ENCODE results near the gene SWAP70.

The SWAP70 gene

DNA sequence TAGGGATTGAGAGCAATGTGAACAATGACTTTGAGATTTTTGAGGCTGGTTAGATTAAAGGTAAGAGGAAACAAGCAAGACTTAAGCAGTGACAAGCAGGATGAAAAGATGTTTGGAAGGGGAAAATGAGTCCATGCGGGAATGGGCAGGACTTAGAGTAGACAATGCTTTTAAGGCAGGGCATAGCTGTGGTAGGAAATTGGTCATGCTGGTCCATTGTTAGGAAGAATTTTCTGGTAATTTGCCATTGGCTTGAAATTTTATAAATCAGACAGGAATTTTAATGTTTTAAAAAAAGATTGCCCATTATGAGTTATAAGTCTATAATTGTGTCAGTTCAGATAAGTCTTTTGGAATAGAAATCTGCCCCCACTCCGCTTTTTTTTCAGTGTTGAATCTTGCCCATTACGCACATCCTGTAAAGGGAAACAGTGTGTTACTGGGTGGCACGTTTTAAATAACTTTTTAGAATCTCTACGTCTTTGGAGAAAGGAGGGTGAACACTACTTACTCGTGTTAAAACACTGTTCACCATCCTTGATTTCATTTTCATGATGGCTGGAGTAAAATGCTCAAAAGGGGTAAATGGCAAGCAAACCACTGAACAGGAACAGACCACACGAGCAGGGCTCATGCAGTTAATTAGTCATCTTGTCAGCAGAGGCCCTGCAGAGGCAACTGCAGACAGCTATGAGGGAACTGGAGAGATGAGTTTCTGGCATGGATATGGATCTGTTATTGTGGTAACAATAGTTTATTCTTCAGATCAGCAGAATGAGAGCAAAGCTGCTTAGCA, 25.0 kb downstream of the SWAP70 start:
- Histone ChIP-seq H2BK5ac (ENCODE audit: low read depth, low read length, poor library complexity) (no peak overlapping the region), H3K4me3 (ENCODE audit: low read depth, low read length) (no peak overlapping the region), H3K18ac (ENCODE audit: low read length) (no peak overlapping the region), H3K36me3 (ENCODE audit: control insufficient read depth in 1 of 2, insufficient read depth in 2 of 2, low read length in 2 of 2) (peaks cover under 1 to 4% of the 10 kb centered on the region in 2 experiments), H3K9ac (ENCODE audit: low read length) (no peak overlapping the region), H2BK120ac (ENCODE audit: insufficient read depth, low read length, poor library complexity) (no peak overlapping the region), H3K4ac (ENCODE audit: low read depth, low read length) (no peak overlapping the region), H2AK5ac (ENCODE audit: low read length) (no peak overlapping the region), H3K9me3 (ENCODE audit: insufficient read depth, low read depth, low read length) (no peaks in the 10 kb centered on the region), H2AFZ (ENCODE audit: insufficient read depth, low read length, poor library complexity) (no peak overlapping the region), H3K4me1 (ENCODE audit: control insufficient read depth in 1 of 2, insufficient read depth in 2 of 2, low read length in 2 of 2) (peaks cover 4 to 6% of the 10 kb centered on the region in 2 experiments), H3K4me2 (ENCODE audit: low read length) (peak overlapping the region; percentile 22), H3K23ac (ENCODE audit: low read length) (no peak overlapping the region), H3K14ac (ENCODE audit: low read length) (no peak overlapping the region), H4K91ac (ENCODE audit: low read depth, low read length) (no peak overlapping the region), H2BK12ac (ENCODE audit: low read length) (no peak overlapping the region), H3K79me1 (ENCODE audit: low read length) (no peaks in the 10 kb centered on the region), H4K12ac (ENCODE audit: low read depth, low read length) (no peak overlapping the region), H3K27me3 (ENCODE audit: insufficient read depth, low read length) (no peaks in the 10 kb centered on the region), H4K8ac (ENCODE audit: low read depth, low read length) (no peak overlapping the region), H3K27ac (ENCODE audit: low read depth, low read length) (peak overlapping the region; percentile 9), H3K79me2 (ENCODE audit: control insufficient read depth, insufficient read depth, low read length, poor library complexity) (peaks cover 3% of the 10 kb centered on the region)
- peak in 1 of 2 donors; percentile 28 for DNase-seq
- WGBS (ENCODE audit: extremely low coverage, insufficient coverage, insufficient read length): no CpG with 5 or more reads among the region's 7 CpGs

DNA sequence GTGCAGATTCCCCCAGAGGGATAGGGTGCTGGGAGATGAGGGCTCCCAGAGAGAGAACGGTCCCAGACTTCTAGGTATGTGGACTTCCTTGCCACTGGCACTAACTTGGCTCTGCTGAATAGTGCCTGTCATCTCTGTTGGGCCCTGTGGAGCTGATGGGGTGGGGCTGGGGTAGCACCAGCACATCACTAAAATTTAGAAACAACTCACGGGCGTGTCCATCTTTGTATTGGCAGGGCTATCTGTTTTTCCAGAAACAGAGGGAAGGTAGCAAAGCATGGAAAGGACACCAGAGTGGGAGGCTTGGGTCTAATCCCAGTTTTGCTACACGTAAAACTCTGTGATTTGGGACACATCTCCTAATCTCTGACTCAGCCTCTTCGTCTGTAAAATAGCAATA, 25.8 kb downstream of the SWAP70 start:
- Histone ChIP-seq H3K27me3 (ENCODE audit: insufficient read depth, low read length) (no peaks in the 10 kb centered on the region), H2BK120ac (ENCODE audit: insufficient read depth, low read length, poor library complexity) (no peak overlapping the region), H4K91ac (ENCODE audit: low read depth, low read length) (no peak overlapping the region), H3K79me2 (ENCODE audit: control insufficient read depth, insufficient read depth, low read length, poor library complexity) (peaks cover 3% of the 10 kb centered on the region), H3K14ac (ENCODE audit: low read length) (no peak overlapping the region), H2BK5ac (ENCODE audit: low read depth, low read length, poor library complexity) (no peak overlapping the region), H2AK5ac (ENCODE audit: low read length) (no peak overlapping the region), H3K4me3 (ENCODE audit: low read depth, low read length) (no peak overlapping the region), H3K9me3 (ENCODE audit: insufficient read depth, low read depth, low read length) (no peaks in the 10 kb centered on the region), H3K9ac (ENCODE audit: low read length) (no peak overlapping the region), H3K79me1 (ENCODE audit: low read length) (no peaks in the 10 kb centered on the region), H3K23ac (ENCODE audit: low read length) (no peak overlapping the region), H3K27ac (ENCODE audit: low read depth, low read length) (peak overlapping the region; percentile 9), H3K4me1 (ENCODE audit: control insufficient read depth in 1 of 2, insufficient read depth in 2 of 2, low read length in 2 of 2) (peaks cover 6% of the 10 kb centered on the region in 2 experiments), H3K36me3 (ENCODE audit: control insufficient read depth in 1 of 2, insufficient read depth in 2 of 2, low read length in 2 of 2) (peaks cover 2 to 7% of the 10 kb centered on the region in 2 experiments), H4K12ac (ENCODE audit: low read depth, low read length) (no peak overlapping the region), H4K8ac (ENCODE audit: low read depth, low read length) (no peak overlapping the region), H2BK12ac (ENCODE audit: low read length) (peak overlapping the region; percentile 6), H3K4me2 (ENCODE audit: low read length) (peak overlapping the region; percentile 22), H3K4ac (ENCODE audit: low read depth, low read length) (peak overlapping the region; percentile 87), H3K18ac (ENCODE audit: low read length) (peak overlapping the region; percentile 14), H2AFZ (ENCODE audit: insufficient read depth, low read length, poor library complexity) (no peak overlapping the region)
- WGBS (ENCODE audit: extremely low coverage, insufficient coverage, insufficient read length): no CpG with 5 or more reads among the region's 5 CpGs
- DNase-seq: no peak

DNA sequence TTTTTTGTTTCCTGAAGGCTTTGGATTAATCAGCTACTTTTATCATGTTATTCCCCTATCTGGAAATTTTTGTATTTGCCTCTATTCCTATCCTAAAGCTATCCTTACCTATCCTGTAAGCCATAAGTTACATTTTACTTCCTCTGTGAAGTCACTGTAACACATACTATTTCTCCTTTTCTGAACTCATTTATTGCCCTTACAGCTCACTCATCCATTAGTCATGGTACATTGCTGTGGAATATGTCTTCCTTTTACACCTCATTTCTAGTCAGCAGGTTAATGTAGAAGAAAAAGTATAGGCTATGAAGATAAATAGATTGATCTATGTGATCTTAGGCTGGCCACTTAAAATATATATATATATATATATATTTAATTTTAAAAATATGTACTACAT, 28.0 kb downstream of the SWAP70 start:
- Histone ChIP-seq H3K27me3 (ENCODE audit: insufficient read depth, low read length) (no peaks in the 10 kb centered on the region), H3K4me3 (ENCODE audit: low read depth, low read length) (no peak overlapping the region)
- no peak for DNase-seq

DNA sequence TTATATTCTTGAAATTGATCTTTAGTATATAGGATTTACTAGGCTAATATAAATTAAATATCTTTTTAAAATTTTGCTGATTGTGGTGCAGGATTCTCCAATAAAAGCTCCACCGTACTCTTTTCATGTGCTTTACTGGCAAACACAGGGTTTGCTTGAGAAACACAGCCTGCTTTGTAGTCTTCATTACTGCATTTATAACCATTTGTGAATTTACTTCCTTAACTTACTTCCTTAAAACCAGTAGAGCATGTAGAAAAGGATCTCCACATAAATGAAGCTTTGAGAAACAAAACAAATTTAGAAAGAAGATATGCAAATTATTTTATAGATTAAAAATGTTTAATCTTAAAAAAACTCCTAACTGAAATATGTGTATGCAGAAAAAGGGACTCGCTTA, 28.8 kb downstream of the SWAP70 start:
- WGBS (ENCODE audit: extremely low coverage, insufficient coverage, insufficient read length): no CpG with 5 or more reads among the region's 2 CpGs

More for the DNA sequence above, 28.0 kb downstream of the SWAP70 start:
- Histone ChIP-seq H3K23ac (ENCODE audit: low read length) (no peak overlapping the region), H2AFZ (ENCODE audit: insufficient read depth, low read length, poor library complexity) (no peak overlapping the region), H3K9ac (ENCODE audit: low read length) (no peak overlapping the region), H3K14ac (ENCODE audit: low read length) (no peak overlapping the region), H2AK5ac (ENCODE audit: low read length) (no peak overlapping the region), H3K4ac (ENCODE audit: low read depth, low read length) (no peak overlapping the region), H3K79me2 (ENCODE audit: control insufficient read depth, insufficient read depth, low read length, poor library complexity) (peaks cover 3% of the 10 kb centered on the region), H2BK12ac (ENCODE audit: low read length) (no peak overlapping the region), H4K12ac (ENCODE audit: low read depth, low read length) (no peak overlapping the region), H3K36me3 (ENCODE audit: control insufficient read depth in 1 of 2, insufficient read depth in 2 of 2, low read length in 2 of 2) (peaks cover 7 to 13% of the 10 kb centered on the region in 2 experiments), H3K27ac (ENCODE audit: low read depth, low read length) (no peak overlapping the region), H3K9me3 (ENCODE audit: insufficient read depth, low read depth, low read length) (no peaks in the 10 kb centered on the region), H3K4me1 (ENCODE audit: control insufficient read depth in 1 of 2, insufficient read depth in 2 of 2, low read length in 2 of 2) (peaks cover 6% of the 10 kb centered on the region in 2 experiments), H2BK5ac (ENCODE audit: low read depth, low read length, poor library complexity) (no peak overlapping the region), H4K8ac (ENCODE audit: low read depth, low read length) (no peak overlapping the region), H3K79me1 (ENCODE audit: low read length) (no peaks in the 10 kb centered on the region), H3K18ac (ENCODE audit: low read length) (no peak overlapping the region), H3K4me2 (ENCODE audit: low read length) (no peak overlapping the region), H4K91ac (ENCODE audit: low read depth, low read length) (no peak overlapping the region), H2BK120ac (ENCODE audit: insufficient read depth, low read length, poor library complexity) (no peak overlapping the region)

More for the DNA sequence above, 28.8 kb downstream of the SWAP70 start:
- peaks cover 10 to 14% of the 10 kb centered on the region in 2 experiments for H3K36me3 ChIP-seq (ENCODE audit: control insufficient read depth in 1 of 2, insufficient read depth in 2 of 2, low read length in 2 of 2)
- no peak overlapping the region for H3K9ac ChIP-seq (ENCODE audit: low read length)
- H3K79me1 ChIP-seq (ENCODE audit: low read length): no peaks in the 10 kb centered on the region
- H3K23ac ChIP-seq (ENCODE audit: low read length): no peak overlapping the region
- H3K14ac ChIP-seq (ENCODE audit: low read length): no peak overlapping the region
- no peak overlapping the region for H4K8ac ChIP-seq (ENCODE audit: low read depth, low read length)
- peaks cover 3% of the 10 kb centered on the region for H3K79me2 ChIP-seq (ENCODE audit: control insufficient read depth, insufficient read depth, low read length, poor library complexity)
- no peak overlapping the region for H3K4me3 ChIP-seq (ENCODE audit: low read depth, low read length)
- no peak overlapping the region for H3K27ac ChIP-seq (ENCODE audit: low read depth, low read length)
- H3K18ac ChIP-seq (ENCODE audit: low read length): no peak overlapping the region
- H2AK5ac ChIP-seq (ENCODE audit: low read length): no peak overlapping the region
- no peak overlapping the region for H2BK12ac ChIP-seq (ENCODE audit: low read length)
- no peak overlapping the region for H2BK120ac ChIP-seq (ENCODE audit: insufficient read depth, low read length, poor library complexity)
- no peak overlapping the region for H4K12ac ChIP-seq (ENCODE audit: low read depth, low read length)
- H3K4me1 ChIP-seq (ENCODE audit: control insufficient read depth in 1 of 2, insufficient read depth in 2 of 2, low read length in 2 of 2): peaks cover 6% of the 10 kb centered on the region in 2 experiments
- no peak for DNase-seq
- H3K4ac ChIP-seq (ENCODE audit: low read depth, low read length): no peak overlapping the region
- no peaks in the 10 kb centered on the region for H3K9me3 ChIP-seq (ENCODE audit: insufficient read depth, low read depth, low read length)
- H2AFZ ChIP-seq (ENCODE audit: insufficient read depth, low read length, poor library complexity): no peak overlapping the region
- H3K4me2 ChIP-seq (ENCODE audit: low read length): no peak overlapping the region
- H3K27me3 ChIP-seq (ENCODE audit: insufficient read depth, low read length): no peaks in the 10 kb centered on the region
- H4K91ac ChIP-seq (ENCODE audit: low read depth, low read length): no peak overlapping the region
- no peak overlapping the region for H2BK5ac ChIP-seq (ENCODE audit: low read depth, low read length, poor library complexity)
